ENCODE measurements around the gene P4HA2.

P4HA2 gene

GRCh38 chr5:132183723-132184122 is 43.9 kb downstream of the P4HA2 start:
- no peaks in the 10 kb centered on the region for H3F3A ChIP-seq (ENCODE audit: low read depth)

GRCh38 chr5:132182359-132183040 is 45.2 kb downstream of the P4HA2 start:
- Histone ChIP-seq H3K4me2 (ENCODE audit: low read depth, low read length, poor library complexity, severe bottlenecking) (no peak overlapping the region), H3K36me3 (ENCODE audit: insufficient read depth, low read length) (no peaks in the 10 kb centered on the region), H4K20me1 (ENCODE audit: insufficient read depth, low read length, poor library complexity, severe bottlenecking) (no peaks in the 10 kb centered on the region), H3K4me3 (ENCODE audit: low read length, poor library complexity, severe bottlenecking) (no peak overlapping the region), H3K9ac (ENCODE audit: low read depth, low read length, poor library complexity, severe bottlenecking) (no peak overlapping the region), H3K27me3 (ENCODE audit: insufficient read depth, low read length, poor library complexity, severe bottlenecking) (no peaks in the 10 kb centered on the region), H3K4me1 (ENCODE audit: insufficient read depth, low read length, poor library complexity, severe bottlenecking) (peaks cover 4% of the 10 kb centered on the region), H3K9me3 (ENCODE audit: insufficient read depth, low read depth, low read length) (no peaks in the 10 kb centered on the region), H2AFZ (ENCODE audit: low read length) (no peak overlapping the region), H3F3A (ENCODE audit: low read depth) (no peaks in the 10 kb centered on the region), H3K9me2 (replicated peaks; ENCODE audit: low read depth, low read length) (no peaks in the 10 kb centered on the region), H3K79me2 (ENCODE audit: insufficient read depth, low read length) (no peaks in the 10 kb centered on the region)
- no peak for TF ChIP-seq EZH2phosphoT487 (IDR thresholded peaks at IDR 0.05; ENCODE audit: borderline replicate concordance)

More at GRCh38 chr5:132183723-132184122, 43.9 kb downstream of the P4HA2 start:
- Histone ChIP-seq H3K27me3 (ENCODE audit: insufficient read depth, low read length, poor library complexity, severe bottlenecking) (no peaks in the 10 kb centered on the region), H3K4me1 (ENCODE audit: insufficient read depth, low read length, poor library complexity, severe bottlenecking) (peaks cover 4% of the 10 kb centered on the region), H3K36me3 (ENCODE audit: insufficient read depth, low read length) (no peaks in the 10 kb centered on the region), H3K79me2 (ENCODE audit: insufficient read depth, low read length) (no peaks in the 10 kb centered on the region), H3K4me3 (ENCODE audit: low read length, poor library complexity, severe bottlenecking) (no peak overlapping the region), H3K9ac (ENCODE audit: low read depth, low read length, poor library complexity, severe bottlenecking) (no peak overlapping the region), H3K4me2 (ENCODE audit: low read depth, low read length, poor library complexity, severe bottlenecking) (no peak overlapping the region), H4K20me1 (ENCODE audit: insufficient read depth, low read length, poor library complexity, severe bottlenecking) (no peaks in the 10 kb centered on the region), H3K9me2 (replicated peaks; ENCODE audit: low read depth, low read length) (no peaks in the 10 kb centered on the region), H3K9me3 (ENCODE audit: insufficient read depth, low read depth, low read length) (no peaks in the 10 kb centered on the region), H2AFZ (ENCODE audit: low read length) (no peak overlapping the region)
- TF ChIP-seq EZH2phosphoT487 (IDR thresholded peaks at IDR 0.05; ENCODE audit: borderline replicate concordance) (no peak), CTCF (conservative IDR thresholded peaks at IDR 0.05; ENCODE audit: low read length) (no peak)

- no peaks in the 10 kb centered on the region for H3K27me3 ChIP-seq (ENCODE audit: insufficient read depth, low read length, poor library complexity, severe bottlenecking)
- no peak overlapping the region for H3K4me2 ChIP-seq (ENCODE audit: low read depth, low read length, poor library complexity, severe bottlenecking)
- H3K36me3 ChIP-seq (ENCODE audit: insufficient read depth, low read length) = no peaks in the 10 kb centered on the region
- no peak overlapping the region for H2AFZ ChIP-seq (ENCODE audit: low read length)
- no peaks in the 10 kb centered on the region for H4K20me1 ChIP-seq (ENCODE audit: insufficient read depth, low read length, poor library complexity, severe bottlenecking)
- H3F3A ChIP-seq (ENCODE audit: low read depth) = no peaks in the 10 kb centered on the region
- no peaks in the 10 kb centered on the region for H3K9me2 ChIP-seq (replicated peaks; ENCODE audit: low read depth, low read length)
- TF ChIP-seq CTCF (conservative IDR thresholded peaks at IDR 0.05; ENCODE audit: low read length) (no peak), EZH2phosphoT487 (IDR thresholded peaks at IDR 0.05; ENCODE audit: borderline replicate concordance) (no peak)
- no peak overlapping the region for H3K4me3 ChIP-seq (ENCODE audit: low read length, poor library complexity, severe bottlenecking)
- H3K79me2 ChIP-seq (ENCODE audit: insufficient read depth, low read length) = no peaks in the 10 kb centered on the region
- no peak overlapping the region for H3K9ac ChIP-seq (ENCODE audit: low read depth, low read length, poor library complexity, severe bottlenecking)
- H3K9me3 ChIP-seq (ENCODE audit: insufficient read depth, low read depth, low read length) = no peaks in the 10 kb centered on the region
- peaks cover 11% of the 10 kb centered on the region for H3K4me1 ChIP-seq (ENCODE audit: insufficient read depth, low read length, poor library complexity, severe bottlenecking)
Observed at GRCh38 chr5:132181011-132181629, 46.5 kb downstream of the P4HA2 start.
